ENCODE measurements around the gene ADM. TPM values are rescaled to one million over a fixed set of nuclear protein-coding genes. Genes with fewer than 3 reads are reported as not detected.

Gene ADM
- polyA plus RNA-seq, 2 of the 4 experiments (the other 2 are of a cell fraction): 66.3 to 72.1 TPM

- no peak for TF ChIP-seq CTCF (IDR thresholded peaks at IDR 0.05)
Observed at GRCh38 chr11:10309163-10310093, 4.6 kb downstream of the ADM start (continued).

GRCh38 chr11:10310301-10310841 is 5.5 kb downstream of the ADM start:
- Histone ChIP-seq H3K4me2 (peak overlapping the region; percentile 92), H3K27ac (peak overlapping the region; percentile 94), H3K4me3 (no peak overlapping the region), H3K4me1 (peaks cover 29% of the 10 kb centered on the region), H3K9me3 (no peaks in the 10 kb centered on the region)
- CTCF ChIA-PET: interaction anchor here (0.7 to 11.0 kb wide), 10 partner anchors 13 to 697 kb away, joined by 3 to 188 read pairs (median 7); no protein-coding TSS in a partner anchor
- no peak for ATAC-seq
- POLR2A ChIA-PET: interaction anchor here (0.7 to 3.7 kb wide), 3 partner anchors 327 to 862 kb away, joined by 3 to 28 read pairs (median 3); no protein-coding TSS in a partner anchor
- TF ChIP-seq, protein P1, sequence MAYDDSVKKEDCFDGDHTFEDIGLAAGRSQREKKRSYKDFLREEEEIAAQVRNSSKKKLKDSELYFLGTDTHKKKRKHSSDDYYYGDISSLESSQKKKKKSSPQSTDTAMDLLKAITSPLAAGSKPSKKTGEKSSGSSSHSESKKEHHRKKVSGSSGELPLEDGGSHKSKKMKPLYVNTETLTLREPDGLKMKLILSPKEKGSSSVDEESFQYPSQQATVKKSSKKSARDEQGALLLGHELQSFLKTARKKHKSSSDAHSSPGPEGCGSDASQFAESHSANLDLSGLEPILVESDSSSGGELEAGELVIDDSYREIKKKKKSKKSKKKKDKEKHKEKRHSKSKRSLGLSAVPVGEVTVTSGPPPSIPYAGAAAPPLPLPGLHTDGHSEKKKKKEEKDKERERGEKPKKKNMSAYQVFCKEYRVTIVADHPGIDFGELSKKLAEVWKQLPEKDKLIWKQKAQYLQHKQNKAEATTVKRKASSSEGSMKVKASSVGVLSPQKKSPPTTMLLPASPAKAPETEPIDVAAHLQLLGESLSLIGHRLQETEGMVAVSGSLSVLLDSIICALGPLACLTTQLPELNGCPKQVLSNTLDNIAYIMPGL (CRISPR knock-in tag; IDR thresholded peaks at IDR 0.05; ENCODE audit: borderline replicate concordance): no peak
- TF ChIP-seq FOSL2 (IDR thresholded peaks at IDR 0.05) (no peak), FOSL2 (CRISPR knock-in tag; IDR thresholded peaks at IDR 0.05) (peak; percentile 29; the same call in 1 of the 2 replicates)
- DNase-seq (ENCODE audit: low read depth in 1 of 2, low spot score in 1 of 2): peak in 1 of 2 experiments; percentile 30
- FAIRE-seq: no peak
- 91% methylated on average over 3 of the region's 3 CpGs for WGBS (ENCODE audit: missing lambda C conversion rate)

GRCh38 chr11:10311802-10312201 is 6.9 kb downstream of the ADM start:
- TF ChIP-seq HOXB5 (CRISPR knock-in tag; IDR thresholded peaks at IDR 0.05): no peak
- no peak for TF ChIP-seq FOSL2 (IDR thresholded peaks at IDR 0.05)
- no peak for TF ChIP-seq FOSL2 (CRISPR knock-in tag; IDR thresholded peaks at IDR 0.05)
- TF ChIP-seq HDAC2 (IDR thresholded peaks at IDR 0.05): no peak
- no peak for TF ChIP-seq HOXA7 (CRISPR knock-in tag; IDR thresholded peaks at IDR 0.05)
- TF ChIP-seq HOXB13 (CRISPR knock-in tag; IDR thresholded peaks at IDR 0.05; ENCODE audit: low read depth): no peak
- TF ChIP-seq, protein P2, sequence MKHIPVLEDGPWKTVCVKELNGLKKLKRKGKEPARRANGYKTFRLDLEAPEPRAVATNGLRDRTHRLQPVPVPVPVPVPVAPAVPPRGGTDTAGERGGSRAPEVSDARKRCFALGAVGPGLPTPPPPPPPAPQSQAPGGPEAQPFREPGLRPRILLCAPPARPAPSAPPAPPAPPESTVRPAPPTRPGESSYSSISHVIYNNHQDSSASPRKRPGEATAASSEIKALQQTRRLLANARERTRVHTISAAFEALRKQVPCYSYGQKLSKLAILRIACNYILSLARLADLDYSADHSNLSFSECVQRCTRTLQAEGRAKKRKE (CRISPR knock-in tag; IDR thresholded peaks at IDR 0.05; ENCODE audit: low read depth): no peak
- no peak for TF ChIP-seq ELK1 (IDR thresholded peaks at IDR 0.05; ENCODE audit: low read depth, low read length)
- no peak for TF ChIP-seq NFE2L2 (conservative IDR thresholded peaks at IDR 0.05; ENCODE audit: low read length)
- TF ChIP-seq CHD4 (IDR thresholded peaks at IDR 0.05; ENCODE audit: borderline replicate concordance): no peak
- no peak for TF ChIP-seq POLR2AphosphoS2 (conservative IDR thresholded peaks at IDR 0.05; ENCODE audit: low read length)
- TF ChIP-seq NR3C1 (IDR thresholded peaks at IDR 0.05): no peak
- no peak for TF ChIP-seq RCOR1 (IDR thresholded peaks at IDR 0.05; ENCODE audit: low read depth, low read length)
- TF ChIP-seq EHF (CRISPR knock-in tag; IDR thresholded peaks at IDR 0.05): no peak
- TF ChIP-seq, protein P3, sequence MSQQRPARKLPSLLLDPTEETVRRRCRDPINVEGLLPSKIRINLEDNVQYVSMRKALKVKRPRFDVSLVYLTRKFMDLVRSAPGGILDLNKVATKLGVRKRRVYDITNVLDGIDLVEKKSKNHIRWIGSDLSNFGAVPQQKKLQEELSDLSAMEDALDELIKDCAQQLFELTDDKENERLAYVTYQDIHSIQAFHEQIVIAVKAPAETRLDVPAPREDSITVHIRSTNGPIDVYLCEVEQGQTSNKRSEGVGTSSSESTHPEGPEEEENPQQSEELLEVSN (IDR thresholded peaks at IDR 0.05; ENCODE audit: borderline replicate concordance, low read depth): no peak
- Histone ChIP-seq H3K4me3 (no peak overlapping the region), H3K4me1 (peaks cover 29% of the 10 kb centered on the region), H3K9me3 (no peaks in the 10 kb centered on the region), H3K4me2 (no peak overlapping the region), H3K27ac (no peak overlapping the region)
- ATAC-seq: no peak
- 80% methylated on average over 2 of the region's 2 CpGs for WGBS (ENCODE audit: missing lambda C conversion rate)
- FAIRE-seq: no peak
- ChIA-PET CTCF (interaction anchor here (10.6 to 11.0 kb wide), 2 partner anchors 14 to 553 kb away, joined by 106 to 188 read pairs; no protein-coding TSS in a partner anchor), POLR2A (no interaction called here)
- DNase-seq (ENCODE audit: low read depth in 1 of 2, low spot score in 1 of 2): no peak

Measured in A549 (cell line).